RPMI7951 (cell line): ENCODE results near the gene THRSP. TPM values are rescaled to one million over a fixed set of nuclear protein-coding genes. Genes with fewer than 3 reads are reported as not detected.
A peak's percentile ranks its signal among the peaks of the same experiment; 100 is the strongest.
"Not testable (repeated sequence)": the region's sequence is repeated elsewhere in the genome, so short reads cannot be mapped to it uniquely, and the experiment has no call there.

Experiments used
- DNase-seq: peaks from one replicate; pipeline ENCODE4 v3.0.0-alpha.2; 2012; ENCODE audit warnings: low read depth
- total RNA-seq: library from RNA; depleted of rRNA; stranded (reverse); fragments of >200 nt; shearing (Covaris generic); gene quantifications from 2 replicates; pipeline ENCODE4 v1.2.3, GENCODE V29; 2014; rRNA removed

Gene THRSP
- not detected in 2 replicates for total RNA-seq

- no peak for DNase-seq
Measured at GRCh38 chr11:78063440-78064181, at the start of gene THRSP. Gene THRSP (plus strand): TSS chr11:78063861. CDS start chr11:78063882, 21 bp downstream.

GRCh38 chr11:78014937-78015520 lies 48.6 kb upstream of the THRSP start:
- DNase-seq, result not testable (repeated sequence)

- DNase-seq, result no peak
Measured at GRCh38 chr11:78015878-78016277, 47.8 kb upstream of the THRSP start.

GRCh38 chr11:78019808-78020207 lies 43.9 kb upstream of the THRSP start:
- no peak for DNase-seq

GRCh38 chr11:78020246-78020645 lies 43.4 kb upstream of the THRSP start:
- no peak for DNase-seq

GRCh38 chr11:78021611-78022010 lies 42.0 kb upstream of the THRSP start:
- no peak for DNase-seq

- DNase-seq, result peak; percentile 29
Measured at GRCh38 chr11:78022397-78023396, 41.0 kb upstream of the THRSP start, which contains the start of gene KCTD14. Gene KCTD14 (minus strand): TSS chr11:78023276. CDS start chr11:78023249, 27 bp downstream.

- no peak for DNase-seq
Measured at GRCh38 chr11:78023426-78023825, 40.2 kb upstream of the THRSP start.

GRCh38 chr11:78025378-78025777 lies 38.3 kb upstream of the THRSP start:
- no peak for DNase-seq

- no peak for DNase-seq
Measured at GRCh38 chr11:78027759-78028158, 35.9 kb upstream of the THRSP start.

- DNase-seq, result peak; percentile 50
Measured at GRCh38 chr11:78028423-78028822, 35.2 kb upstream of the THRSP start.

- peak; percentile 96 for DNase-seq
Measured at GRCh38 chr11:78030429-78031325, 33.0 kb upstream of the THRSP start.

- DNase-seq, result peak; percentile 17
Measured at GRCh38 chr11:78031629-78032028, 32.0 kb upstream of the THRSP start.

- no peak for DNase-seq
Measured at GRCh38 chr11:78032090-78032489, 31.6 kb upstream of the THRSP start.

GRCh38 chr11:78033040-78033439 lies 30.6 kb upstream of the THRSP start:
- no peak for DNase-seq

- no peak for DNase-seq
Measured at GRCh38 chr11:78034623-78035022, 29.0 kb upstream of the THRSP start.

- no peak for DNase-seq
Measured at GRCh38 chr11:78036313-78036712, 27.3 kb upstream of the THRSP start.

- peak; percentile 65 for DNase-seq
Measured at GRCh38 chr11:78037056-78037455, 26.6 kb upstream of the THRSP start.

GRCh38 chr11:78037825-78038620 lies 25.6 kb upstream of the THRSP start:
- DNase-seq, result no peak

GRCh38 chr11:78038697-78039313 lies 24.9 kb upstream of the THRSP start:
- DNase-seq, result peak; percentile 91
